Psoas muscle (tissue), 8 donors: ENCODE data around the gene MFSD2A. TPM values are rescaled to one million over a fixed set of nuclear protein-coding genes. Genes with fewer than 3 reads are reported as not detected.

Experiments used
- ATAC-seq, 4 donors: fragments of 200-7000 bp; cut with Tn5 transposase; one replicate each; pipeline ENCODE4 v1.9.1; 2020; ENCODE audit warnings: moderate library complexity in 3 of 4, mild to moderate bottlenecking in 2 of 4
- DNase-seq, 2 donors: peaks; one replicate each; pipeline ENCODE4 v3.0.0-alpha.2; 2020
- H3K27ac ChIP-seq: fragments of 200-600 bp; one replicate; pipeline ENCODE4 v1.8.0; 2022
- H3K27me3 ChIP-seq, 3 donors: fragments of 200-600 bp in 1 of 3; one replicate each; pipeline versions ENCODE4 v1.6.1 to v1.8.0; 2013 to 2022; ENCODE audit warnings: low read length in 2 of 3, mild to moderate bottlenecking in 2 of 3, moderate library complexity in 1 of 3; ENCODE audit not compliant: insufficient read depth in 3 of 3
- H3K36me3 ChIP-seq, 2 donors: fragments of 200-600 bp in 1 of 2; one replicate each; pipeline versions ENCODE4 v1.6.1 to v1.8.0; 2013 to 2022; ENCODE audit warnings: low read depth in 1 of 2, mild to moderate bottlenecking in 1 of 2, moderate library complexity in 1 of 2; ENCODE audit not compliant: insufficient read depth in 1 of 2
- H3K4me1 ChIP-seq: fragments of 200-600 bp; one replicate; pipeline ENCODE4 v1.8.0; 2022
- H3K4me3 ChIP-seq: fragments of 200-600 bp; one replicate; pipeline ENCODE4 v1.8.0; 2022; ENCODE audit warnings: mild to moderate bottlenecking
- H3K9me3 ChIP-seq: fragments of 200-600 bp; one replicate; pipeline ENCODE4 v1.8.0; 2022
- CTCF ChIP-seq: fragments of 200-600 bp; IDR thresholded peaks from one replicate; pipeline ENCODE4 v1.8.0; 2022; ENCODE audit warnings: antibody characterized with exemption
- WGBS, 3 donors: extraction: QIAGEN DNeasy Blood & Tissue Kit; methylation state at CpG; one replicate each; pipeline versions ENCODE4 v1.1.6 to v1.1.7; 2013; 5-methylcytosine and 5-hydroxymethylcytosine counted together
- intact Hi-C, 2 donors: fragments of 100-400 bp; cut with DNase I; formaldehyde crosslinking; loops; one replicate each; pipeline versions ENCODE4 v1.11.0 to v1.14.2; 2022
- polyA plus RNA-seq, 3 donors: library from polyadenylated mRNA; stranded (reverse); fragments of 200-250 nt; gene quantifications; one replicate each; pipeline ENCODE4 v1.2.3, GENCODE V29; 2013
- total RNA-seq, 4 donors: library from RNA; stranded (reverse); fragmentation: NEBNext Ultra II Directional in 2 of 4; extraction: Animal tissue kit (Norgen Biotek cat#: 25700) in 2 of 4; gene quantifications; one replicate each; pipeline versions ENCODE4 v1.2.1 to v1.2.4, GENCODE V29; 2021 to 2023
- donor health status: healthy with polysubstance abuse.
- donor health status: DM: no; HTN: no; CAD: no; lungs with moderate emphysema.
- donor health status: Bipolar disorder and iron deficiency.
- donor health status: healthy.
- donor health status: DM: yes; HTN: yes; CAD: no.
- donor health status: DM: no; HTN: no; CAD: no.
- donor health status: DM: no; HTN: no; CAD: no.
- donor health status: DM: yes; HTN: yes; CAD: no.

Gene MFSD2A
- total and polyA plus RNA-seq, 7 donors, result 0.12 to 2.1 (median 0.50) TPM

GRCh38 chr1:39922251-39922688 is 32.7 kb upstream of the MFSD2A start:
- Histone ChIP-seq H3K9me3 (no peaks in the 10 kb centered on the region), H3K27ac (no peak overlapping the region), H3K4me1 (no peaks in the 10 kb centered on the region), H3K27me3 (peaks cover 0 to 12% (median 5%) of the 10 kb centered on the region in 3 donors), H3K36me3 (no peaks in the 10 kb centered on the region), H3K4me3 (no peak overlapping the region)
- DNase-seq (no peak), ATAC-seq (no peak)
- intact Hi-C loops, result no loop called here
- TF ChIP-seq CTCF, result no peak
- 12 to 25% (median 23%) methylated on average over 23 to 25 of the region's 25 CpGs for WGBS, 3 donors

- no peaks in the 10 kb centered on the region for H3K36me3 ChIP-seq
- no peaks in the 10 kb centered on the region for H3K9me3 ChIP-seq
- H3K27me3 ChIP-seq, result peaks cover 0 to 12% (median 5%) of the 10 kb centered on the region in 3 donors
- H3K27ac ChIP-seq, result no peak overlapping the region
- H3K4me3 ChIP-seq, result no peak overlapping the region
- no peak for ATAC-seq
- intact Hi-C loops, result loop anchor here in 1 of 2 donors (5.0 kb wide), 1 partner anchor 41 kb away; no protein-coding TSS in a partner anchor
- no peak for TF ChIP-seq CTCF
- WGBS, 3 donors, result 76 to 86% (median 79%) methylated on average over 2 of the region's 2 CpGs
- no peaks in the 10 kb centered on the region for H3K4me1 ChIP-seq
- DNase-seq, result no peak
Measured at GRCh38 chr1:39925721-39926342, 29.1 kb upstream of the MFSD2A start.

- no peak for DNase-seq
- WGBS, 3 donors, result 57 to 60% (median 59%) methylated on average over 6 of the region's 6 CpGs
- Histone ChIP-seq H3K4me3 (no peak overlapping the region), H3K27me3 (peaks cover 0 to 12% (median 3%) of the 10 kb centered on the region in 3 donors), H3K9me3 (no peaks in the 10 kb centered on the region), H3K27ac (no peak overlapping the region), H3K36me3 (no peaks in the 10 kb centered on the region), H3K4me1 (no peaks in the 10 kb centered on the region)
- no peak for ATAC-seq
- intact Hi-C loops, result loop anchor here in 1 of 2 donors (5.0 kb wide), 1 partner anchor 41 kb away; no protein-coding TSS in a partner anchor
- TF ChIP-seq CTCF, result no peak
Measured at GRCh38 chr1:39926343-39926793, 28.6 kb upstream of the MFSD2A start.

- H3K27me3 ChIP-seq, result peaks cover 0 to 12% (median 3%) of the 10 kb centered on the region in 3 donors
- no peaks in the 10 kb centered on the region for H3K36me3 ChIP-seq
- H3K9me3 ChIP-seq, result no peaks in the 10 kb centered on the region
- no peak overlapping the region for H3K4me3 ChIP-seq
- WGBS, 3 donors, result 34 to 55% (median 48%) methylated on average over 6 of the region's 6 CpGs
- no peak overlapping the region for H3K27ac ChIP-seq
- no peak for TF ChIP-seq CTCF
- no peak for DNase-seq
- intact Hi-C loops, result loop anchor here in 1 of 2 donors (5.0 kb wide), 1 partner anchor 40 kb away; no protein-coding TSS in a partner anchor
- ATAC-seq, result no peak
- no peaks in the 10 kb centered on the region for H3K4me1 ChIP-seq
Measured at GRCh38 chr1:39926820-39927219, 28.1 kb upstream of the MFSD2A start.
